ENCODE results near the gene RSU1. TPM values are rescaled to one million over a fixed set of nuclear protein-coding genes. Genes with fewer than 3 reads are reported as not detected.

RSU1 gene
- total RNA-seq, 1 experiment from 2014 or later = 42.3 TPM

- DNase-seq (ENCODE audit: low read depth, low spot score) = no peak
- in situ Hi-C loops (cut with HindIII; ENCODE audit: low pct_unique_long_range_greater_than_20kb, low sequenced_read_pairs) = no loop called here
Measured at GRCh38 chr10:16611037-16611436, 206.2 kb downstream of the RSU1 start.

- no peak for DNase-seq (ENCODE audit: low read depth, low spot score)
- in situ Hi-C loops (cut with HindIII; ENCODE audit: low pct_unique_long_range_greater_than_20kb, low sequenced_read_pairs) = no loop called here
Measured at GRCh38 chr10:16609211-16609610, 208.0 kb downstream of the RSU1 start.

- no peak for DNase-seq (ENCODE audit: low read depth, low spot score)
- in situ Hi-C loops (cut with HindIII; ENCODE audit: low pct_unique_long_range_greater_than_20kb, low sequenced_read_pairs) = no loop called here
Measured at GRCh38 chr10:16606923-16607322, 210.3 kb downstream of the RSU1 start.

- no peak for DNase-seq (ENCODE audit: low read depth, low spot score)
- in situ Hi-C loops (cut with HindIII; ENCODE audit: low pct_unique_long_range_greater_than_20kb, low sequenced_read_pairs) = no loop called here
Measured at GRCh38 chr10:16606421-16606820, 210.8 kb downstream of the RSU1 start.

- in situ Hi-C loops (cut with HindIII; ENCODE audit: low pct_unique_long_range_greater_than_20kb, low sequenced_read_pairs) = no loop called here
- no peak for DNase-seq (ENCODE audit: low read depth, low spot score)
Measured at GRCh38 chr10:16603308-16603707, 213.9 kb downstream of the RSU1 start.

- in situ Hi-C loops (cut with HindIII; ENCODE audit: low pct_unique_long_range_greater_than_20kb, low sequenced_read_pairs) = no loop called here
- no peak for DNase-seq (ENCODE audit: low read depth, low spot score)
Measured at GRCh38 chr10:16602104-16602775, 215.0 kb downstream of the RSU1 start.

GRCh38 chr10:16599662-16600061 is 217.6 kb downstream of the RSU1 start:
- no peak for DNase-seq (ENCODE audit: low read depth, low spot score)
- in situ Hi-C loops (cut with HindIII; ENCODE audit: low pct_unique_long_range_greater_than_20kb, low sequenced_read_pairs) = no loop called here

- in situ Hi-C loops (cut with HindIII; ENCODE audit: low pct_unique_long_range_greater_than_20kb, low sequenced_read_pairs) = no loop called here
- no peak for DNase-seq (ENCODE audit: low read depth, low spot score)
Measured at GRCh38 chr10:16597656-16598055, 219.6 kb downstream of the RSU1 start.

- no peak for DNase-seq (ENCODE audit: low read depth, low spot score)
- in situ Hi-C loops (cut with HindIII; ENCODE audit: low pct_unique_long_range_greater_than_20kb, low sequenced_read_pairs) = no loop called here
Measured at GRCh38 chr10:16592378-16592777, 224.8 kb downstream of the RSU1 start.

GRCh38 chr10:16586358-16587138 is 230.7 kb downstream of the RSU1 start:
- DNase-seq (ENCODE audit: low read depth, low spot score) = peak; percentile 1
- in situ Hi-C loops (cut with HindIII; ENCODE audit: low pct_unique_long_range_greater_than_20kb, low sequenced_read_pairs) = no loop called here

GRCh38 chr10:16585103-16585502 is 232.1 kb downstream of the RSU1 start:
- in situ Hi-C loops (cut with HindIII; ENCODE audit: low pct_unique_long_range_greater_than_20kb, low sequenced_read_pairs) = no loop called here
- DNase-seq (ENCODE audit: low read depth, low spot score) = peak; percentile 75

- no peak for DNase-seq (ENCODE audit: low read depth, low spot score)
- in situ Hi-C loops (cut with HindIII; ENCODE audit: low pct_unique_long_range_greater_than_20kb, low sequenced_read_pairs) = no loop called here
Measured at GRCh38 chr10:16583382-16583781, 233.8 kb downstream of the RSU1 start.

- in situ Hi-C loops (cut with HindIII; ENCODE audit: low pct_unique_long_range_greater_than_20kb, low sequenced_read_pairs) = no loop called here
- DNase-seq (ENCODE audit: low read depth, low spot score) = no peak
Measured at GRCh38 chr10:16581202-16581601, 236.0 kb downstream of the RSU1 start.

- in situ Hi-C loops (cut with HindIII; ENCODE audit: low pct_unique_long_range_greater_than_20kb, low sequenced_read_pairs) = no loop called here
- no peak for DNase-seq (ENCODE audit: low read depth, low spot score)
Measured at GRCh38 chr10:16570731-16571130, 246.5 kb downstream of the RSU1 start.

GRCh38 chr10:16566202-16566805 is 250.9 kb downstream of the RSU1 start:
- in situ Hi-C loops (cut with HindIII; ENCODE audit: low pct_unique_long_range_greater_than_20kb, low sequenced_read_pairs) = no loop called here
- DNase-seq (ENCODE audit: low read depth, low spot score) = no peak

GRCh38 chr10:16565604-16566003 is 251.6 kb downstream of the RSU1 start:
- peak; percentile 6 for DNase-seq (ENCODE audit: low read depth, low spot score)

GRCh38 chr10:16562891-16563290 is 254.3 kb downstream of the RSU1 start:
- in situ Hi-C loops (cut with HindIII; ENCODE audit: low pct_unique_long_range_greater_than_20kb, low sequenced_read_pairs) = no loop called here
- no peak for DNase-seq (ENCODE audit: low read depth, low spot score)

More at GRCh38 chr10:16565604-16566003, 251.6 kb downstream of the RSU1 start:
- in situ Hi-C loops (cut with HindIII; ENCODE audit: low pct_unique_long_range_greater_than_20kb, low sequenced_read_pairs) = no loop called here

GRCh38 chr10:16559236-16559773 is 257.9 kb downstream of the RSU1 start:
- in situ Hi-C loops (cut with HindIII; ENCODE audit: low pct_unique_long_range_greater_than_20kb, low sequenced_read_pairs) = no loop called here
- no peak for DNase-seq (ENCODE audit: low read depth, low spot score)

Measured in SK-MEL-5 (cell line).